WTC11 (cell line): ENCODE data around the gene NEDD9. TPM values are rescaled to one million over a fixed set of nuclear protein-coding genes. Genes with fewer than 3 reads are reported as not detected.

Source experiments
- ATAC-seq: fragments of 200-7000 bp; cut with Tn5 transposase; 2 replicates; pipeline ENCODE4 v1.10.0; 2021; ENCODE audit warnings: mild to moderate bottlenecking, moderate library complexity
- CTCF ChIA-PET: fragments of 300-600 bp; sonication (Branson Sonifier 250); formaldehyde crosslinking; loops from one replicate; lab custom pipeline; 2021; ENCODE audit warnings: antibody characterized with exemption; lab: Charles Lee
- POLR2A ChIA-PET: fragments of 350-600 bp; sonication (Branson Sonifier 250); formaldehyde crosslinking; loops from one replicate; lab custom pipeline; 2021; ENCODE audit warnings: antibody characterized with exemption; lab: Charles Lee
- DNase-seq: peaks from one replicate; pipeline ENCODE4 v3.0.0; 2021; ENCODE audit warnings: low spot score
- H3K27ac Mint-ChIP-seq: 2 replicates; pipeline ENCODE4 v1.8.0; 2021; ENCODE audit warnings: mixed read lengths
- H3K27me3 Mint-ChIP-seq: 2 replicates; pipeline ENCODE4 v1.8.0; 2021; ENCODE audit warnings: low read depth, mild to moderate bottlenecking, moderate library complexity, mixed read lengths
- H3K36me3 Mint-ChIP-seq: 2 replicates; pipeline ENCODE4 v1.8.0; 2021; ENCODE audit warnings: mixed read lengths
- H3K4me1 Mint-ChIP-seq: 2 replicates; pipeline ENCODE4 v1.8.0; 2022; ENCODE audit warnings: mixed read lengths
- H3K4me3 Mint-ChIP-seq: 2 replicates; pipeline ENCODE4 v1.8.0; 2021; ENCODE audit warnings: mild to moderate bottlenecking, moderate library complexity, mixed read lengths
- H3K9me3 Mint-ChIP-seq: 2 replicates; pipeline ENCODE4 v1.8.0; 2021; ENCODE audit warnings: mixed read lengths
- CBFB ChIP-seq: sonication (generic); formaldehyde crosslinking; IDR thresholded peaks from 2 replicates; pipeline ENCODE4 v1.8.1; 2022; ENCODE audit warnings: mild to moderate bottlenecking, low read depth, missing genetic modification reagents
- FOXK1 ChIP-seq: sonication (generic); formaldehyde crosslinking; IDR thresholded peaks from 2 replicates; pipeline ENCODE4 v1.8.0; 2022; ENCODE audit warnings: mild to moderate bottlenecking, moderate library complexity, missing genetic modification reagents
- GTF2I ChIP-seq: fragments of 250-450 bp; sonication (Bioruptor Pico); conservative IDR thresholded peaks from 2 replicates; pipeline ENCODE4 v1.4.0; 2021; ENCODE audit warnings: mild to moderate bottlenecking
- TEAD1 ChIP-seq: sonication (generic); formaldehyde crosslinking; IDR thresholded peaks from 2 replicates; pipeline ENCODE4 v1.8.0; 2022; ENCODE audit warnings: mild to moderate bottlenecking, missing genetic modification reagents
- TEAD4 ChIP-seq: sonication (generic); formaldehyde crosslinking; IDR thresholded peaks from 2 replicates; pipeline ENCODE4 v1.8.0; 2022; ENCODE audit warnings: mild to moderate bottlenecking, missing genetic modification reagents
- ZNF263 ChIP-seq: sonication (generic); formaldehyde crosslinking; IDR thresholded peaks from 2 replicates; pipeline ENCODE4 v1.8.1; 2022; ENCODE audit warnings: low read depth, mild to moderate bottlenecking, moderate library complexity, missing genetic modification reagents
- ZNF396 ChIP-seq: fragments of 250-450 bp; sonication (Bioruptor Pico); IDR thresholded peaks from 2 replicates; pipeline ENCODE4 v1.8.0; 2021; ENCODE audit warnings: mild to moderate bottlenecking, moderate library complexity, borderline replicate concordance
- ZNF416 ChIP-seq: fragments of 250-450 bp; sonication (Bioruptor Pico); IDR thresholded peaks from 2 replicates; pipeline ENCODE4 v1.9.0; 2021; ENCODE audit warnings: mild to moderate bottlenecking, inconsistent platforms
- total RNA-seq: library from RNA; stranded (reverse); gene quantifications from 3 replicates; pipeline ENCODE4 v1.2.3, GENCODE V29; 2021
- TF ChIP-seq, protein P1 (sequence below): fragments of 250-450 bp; sonication (Bioruptor Pico); conservative IDR thresholded peaks from 2 replicates; pipeline ENCODE4 v1.9.0; 2021; ENCODE audit warnings: mild to moderate bottlenecking
- TF ChIP-seq, protein P2 (sequence below): fragments of 250-450 bp; sonication (Bioruptor Pico); IDR thresholded peaks from 2 replicates; pipeline ENCODE4 v1.9.0; 2021; ENCODE audit warnings: mild to moderate bottlenecking
- TF ChIP-seq, protein P3 (sequence below): sonication (generic); formaldehyde crosslinking; IDR thresholded peaks from 2 replicates; pipeline ENCODE4 v1.8.1; 2022; ENCODE audit warnings: mild to moderate bottlenecking, moderate library complexity, missing genetic modification reagents
- TF ChIP-seq, protein P4 (sequence below): sonication (generic); formaldehyde crosslinking; IDR thresholded peaks from 2 replicates; pipeline ENCODE4 v1.8.0; 2023; ENCODE audit warnings: missing genetic modification reagents
- TF ChIP-seq, protein P5 (sequence below): sonication (generic); formaldehyde crosslinking; IDR thresholded peaks from 2 replicates; pipeline ENCODE4 v1.8.1; 2023; ENCODE audit warnings: mild to moderate bottlenecking, missing genetic modification reagents, moderate library complexity
- TF ChIP-seq, protein P6 (sequence below): fragments of 250-450 bp; sonication (Bioruptor Pico); IDR thresholded peaks from 2 replicates; pipeline ENCODE4 v1.8.0; 2021; ENCODE audit warnings: mild to moderate bottlenecking
- TF ChIP-seq, protein P7 (sequence below): fragments of 250-450 bp; sonication (Bioruptor Pico); IDR thresholded peaks from 2 replicates; pipeline ENCODE4 v1.9.0; 2021; ENCODE audit warnings: mild to moderate bottlenecking, borderline replicate concordance
- TF ChIP-seq, protein P8 (sequence below): sonication (generic); formaldehyde crosslinking; IDR thresholded peaks from 2 replicates; pipeline ENCODE4 v1.8.1; 2023; ENCODE audit warnings: mild to moderate bottlenecking, missing genetic modification reagents, borderline replicate concordance
- TF ChIP-seq, protein P9 (sequence below): sonication (generic); formaldehyde crosslinking; IDR thresholded peaks from 2 replicates; pipeline ENCODE4 v1.8.1; 2023; ENCODE audit warnings: mild to moderate bottlenecking, missing genetic modification reagents, moderate library complexity

The NEDD9 gene
- total RNA-seq, 1 experiment from 2014 or later, result 9.8 TPM

DNA sequence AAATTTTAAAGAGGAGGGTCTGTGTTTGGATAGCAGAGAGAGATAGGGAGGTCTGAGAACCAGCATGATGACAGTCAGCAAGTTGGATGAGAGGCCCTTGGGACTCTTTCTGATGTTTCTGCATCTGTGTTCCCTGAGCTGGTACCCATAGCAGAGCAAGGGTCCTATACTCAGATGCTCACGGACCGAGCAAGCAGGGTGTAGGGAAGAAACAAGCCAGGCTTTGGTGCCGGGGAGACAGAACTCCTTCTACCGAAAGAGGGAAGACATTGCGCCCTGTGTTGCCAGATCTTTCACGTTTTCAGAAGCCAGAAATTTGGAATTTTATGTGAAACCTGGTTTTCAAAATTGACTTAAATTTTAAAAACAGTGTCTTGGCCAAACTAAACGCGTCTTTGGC lies 34.6 kb downstream of the NEDD9 start:
- Mint-ChIP-seq H3K4me1 (peaks cover 76% of the 10 kb centered on the region), H3K4me3 (no peak overlapping the region), H3K36me3 (peaks cover 21% of the 10 kb centered on the region), H3K9me3 (peaks cover 5% of the 10 kb centered on the region), H3K27ac (no peak overlapping the region), H3K27me3 (no peaks in the 10 kb centered on the region; the same call in 1 of the 2 replicates)
- CTCF ChIA-PET, result no interaction called here
- DNase-seq (no peak), ATAC-seq (no peak)
- TF ChIP-seq, protein P1, sequence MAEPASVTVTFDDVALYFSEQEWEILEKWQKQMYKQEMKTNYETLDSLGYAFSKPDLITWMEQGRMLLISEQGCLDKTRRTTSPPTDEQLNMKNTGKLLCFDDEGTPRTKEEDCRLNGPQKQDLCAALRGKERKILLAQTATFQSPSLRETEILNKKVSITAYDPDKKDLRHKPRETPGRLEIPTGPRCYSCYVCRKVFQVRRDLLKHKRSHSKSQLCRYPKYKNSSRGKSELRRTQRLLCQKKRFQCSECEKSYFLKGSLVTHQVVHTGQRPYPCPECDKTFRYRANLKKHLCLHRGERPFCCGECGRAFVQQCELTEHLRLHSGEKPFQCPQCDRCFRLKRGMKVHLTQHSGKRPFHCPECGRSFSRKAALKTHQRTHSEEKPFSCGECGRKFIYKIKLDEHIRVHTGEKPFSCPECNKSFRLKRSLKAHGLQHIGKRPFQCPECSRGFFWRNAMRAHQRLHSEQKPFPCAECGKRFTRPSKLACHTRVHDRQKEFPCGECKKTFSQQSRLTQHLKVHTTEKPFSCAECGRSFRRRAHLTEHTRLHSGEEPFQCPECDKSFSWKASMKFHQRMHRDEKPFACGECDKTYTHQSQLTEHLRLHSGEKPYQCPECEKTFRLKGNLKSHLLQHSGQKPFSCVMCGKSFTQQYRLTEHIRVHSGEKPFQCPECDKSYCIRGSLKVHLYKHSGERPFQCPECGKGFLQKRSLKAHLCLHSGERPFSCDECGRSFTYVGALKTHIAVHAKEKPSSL (CRISPR knock-in tag), result no peak
- TF ChIP-seq ZNF396 (no peak), FOXK1 (CRISPR knock-in tag) (no peak), GTF2I (CRISPR knock-in tag) (no peak), TEAD4 (CRISPR knock-in tag) (no peak), CBFB (CRISPR knock-in tag) (no peak), ZNF416 (CRISPR knock-in tag) (no peak), TEAD1 (no peak), ZNF263 (no peak)
- TF ChIP-seq, protein P2, sequence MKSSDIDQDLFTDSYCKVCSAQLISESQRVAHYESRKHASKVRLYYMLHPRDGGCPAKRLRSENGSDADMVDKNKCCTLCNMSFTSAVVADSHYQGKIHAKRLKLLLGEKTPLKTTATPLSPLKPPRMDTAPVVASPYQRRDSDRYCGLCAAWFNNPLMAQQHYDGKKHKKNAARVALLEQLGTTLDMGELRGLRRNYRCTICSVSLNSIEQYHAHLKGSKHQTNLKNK (CRISPR knock-in tag), result no peak
- TF ChIP-seq, protein P3, sequence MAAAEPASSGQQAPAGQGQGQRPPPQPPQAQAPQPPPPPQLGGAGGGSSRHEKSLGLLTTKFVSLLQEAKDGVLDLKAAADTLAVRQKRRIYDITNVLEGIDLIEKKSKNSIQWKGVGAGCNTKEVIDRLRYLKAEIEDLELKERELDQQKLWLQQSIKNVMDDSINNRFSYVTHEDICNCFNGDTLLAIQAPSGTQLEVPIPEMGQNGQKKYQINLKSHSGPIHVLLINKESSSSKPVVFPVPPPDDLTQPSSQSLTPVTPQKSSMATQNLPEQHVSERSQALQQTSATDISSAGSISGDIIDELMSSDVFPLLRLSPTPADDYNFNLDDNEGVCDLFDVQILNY (CRISPR knock-in tag), result no peak
- TF ChIP-seq, protein P4, sequence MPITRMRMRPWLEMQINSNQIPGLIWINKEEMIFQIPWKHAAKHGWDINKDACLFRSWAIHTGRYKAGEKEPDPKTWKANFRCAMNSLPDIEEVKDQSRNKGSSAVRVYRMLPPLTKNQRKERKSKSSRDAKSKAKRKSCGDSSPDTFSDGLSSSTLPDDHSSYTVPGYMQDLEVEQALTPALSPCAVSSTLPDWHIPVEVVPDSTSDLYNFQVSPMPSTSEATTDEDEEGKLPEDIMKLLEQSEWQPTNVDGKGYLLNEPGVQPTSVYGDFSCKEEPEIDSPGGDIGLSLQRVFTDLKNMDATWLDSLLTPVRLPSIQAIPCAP (CRISPR knock-in tag), result no peak
- TF ChIP-seq, protein P5, sequence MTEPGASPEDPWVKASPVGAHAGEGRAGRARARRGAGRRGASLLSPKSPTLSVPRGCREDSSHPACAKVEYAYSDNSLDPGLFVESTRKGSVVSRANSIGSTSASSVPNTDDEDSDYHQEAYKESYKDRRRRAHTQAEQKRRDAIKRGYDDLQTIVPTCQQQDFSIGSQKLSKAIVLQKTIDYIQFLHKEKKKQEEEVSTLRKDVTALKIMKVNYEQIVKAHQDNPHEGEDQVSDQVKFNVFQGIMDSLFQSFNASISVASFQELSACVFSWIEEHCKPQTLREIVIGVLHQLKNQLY (CRISPR knock-in tag), result no peak
- TF ChIP-seq, protein P6, sequence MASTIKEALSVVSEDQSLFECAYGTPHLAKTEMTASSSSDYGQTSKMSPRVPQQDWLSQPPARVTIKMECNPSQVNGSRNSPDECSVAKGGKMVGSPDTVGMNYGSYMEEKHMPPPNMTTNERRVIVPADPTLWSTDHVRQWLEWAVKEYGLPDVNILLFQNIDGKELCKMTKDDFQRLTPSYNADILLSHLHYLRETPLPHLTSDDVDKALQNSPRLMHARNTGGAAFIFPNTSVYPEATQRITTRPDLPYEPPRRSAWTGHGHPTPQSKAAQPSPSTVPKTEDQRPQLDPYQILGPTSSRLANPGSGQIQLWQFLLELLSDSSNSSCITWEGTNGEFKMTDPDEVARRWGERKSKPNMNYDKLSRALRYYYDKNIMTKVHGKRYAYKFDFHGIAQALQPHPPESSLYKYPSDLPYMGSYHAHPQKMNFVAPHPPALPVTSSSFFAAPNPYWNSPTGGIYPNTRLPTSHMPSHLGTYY (CRISPR knock-in tag), result no peak
- TF ChIP-seq, protein P7, sequence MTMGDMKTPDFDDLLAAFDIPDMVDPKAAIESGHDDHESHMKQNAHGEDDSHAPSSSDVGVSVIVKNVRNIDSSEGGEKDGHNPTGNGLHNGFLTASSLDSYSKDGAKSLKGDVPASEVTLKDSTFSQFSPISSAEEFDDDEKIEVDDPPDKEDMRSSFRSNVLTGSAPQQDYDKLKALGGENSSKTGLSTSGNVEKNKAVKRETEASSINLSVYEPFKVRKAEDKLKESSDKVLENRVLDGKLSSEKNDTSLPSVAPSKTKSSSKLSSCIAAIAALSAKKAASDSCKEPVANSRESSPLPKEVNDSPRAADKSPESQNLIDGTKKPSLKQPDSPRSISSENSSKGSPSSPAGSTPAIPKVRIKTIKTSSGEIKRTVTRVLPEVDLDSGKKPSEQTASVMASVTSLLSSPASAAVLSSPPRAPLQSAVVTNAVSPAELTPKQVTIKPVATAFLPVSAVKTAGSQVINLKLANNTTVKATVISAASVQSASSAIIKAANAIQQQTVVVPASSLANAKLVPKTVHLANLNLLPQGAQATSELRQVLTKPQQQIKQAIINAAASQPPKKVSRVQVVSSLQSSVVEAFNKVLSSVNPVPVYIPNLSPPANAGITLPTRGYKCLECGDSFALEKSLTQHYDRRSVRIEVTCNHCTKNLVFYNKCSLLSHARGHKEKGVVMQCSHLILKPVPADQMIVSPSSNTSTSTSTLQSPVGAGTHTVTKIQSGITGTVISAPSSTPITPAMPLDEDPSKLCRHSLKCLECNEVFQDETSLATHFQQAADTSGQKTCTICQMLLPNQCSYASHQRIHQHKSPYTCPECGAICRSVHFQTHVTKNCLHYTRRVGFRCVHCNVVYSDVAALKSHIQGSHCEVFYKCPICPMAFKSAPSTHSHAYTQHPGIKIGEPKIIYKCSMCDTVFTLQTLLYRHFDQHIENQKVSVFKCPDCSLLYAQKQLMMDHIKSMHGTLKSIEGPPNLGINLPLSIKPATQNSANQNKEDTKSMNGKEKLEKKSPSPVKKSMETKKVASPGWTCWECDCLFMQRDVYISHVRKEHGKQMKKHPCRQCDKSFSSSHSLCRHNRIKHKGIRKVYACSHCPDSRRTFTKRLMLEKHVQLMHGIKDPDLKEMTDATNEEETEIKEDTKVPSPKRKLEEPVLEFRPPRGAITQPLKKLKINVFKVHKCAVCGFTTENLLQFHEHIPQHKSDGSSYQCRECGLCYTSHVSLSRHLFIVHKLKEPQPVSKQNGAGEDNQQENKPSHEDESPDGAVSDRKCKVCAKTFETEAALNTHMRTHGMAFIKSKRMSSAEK (CRISPR knock-in tag), result no peak
- TF ChIP-seq, protein P8, sequence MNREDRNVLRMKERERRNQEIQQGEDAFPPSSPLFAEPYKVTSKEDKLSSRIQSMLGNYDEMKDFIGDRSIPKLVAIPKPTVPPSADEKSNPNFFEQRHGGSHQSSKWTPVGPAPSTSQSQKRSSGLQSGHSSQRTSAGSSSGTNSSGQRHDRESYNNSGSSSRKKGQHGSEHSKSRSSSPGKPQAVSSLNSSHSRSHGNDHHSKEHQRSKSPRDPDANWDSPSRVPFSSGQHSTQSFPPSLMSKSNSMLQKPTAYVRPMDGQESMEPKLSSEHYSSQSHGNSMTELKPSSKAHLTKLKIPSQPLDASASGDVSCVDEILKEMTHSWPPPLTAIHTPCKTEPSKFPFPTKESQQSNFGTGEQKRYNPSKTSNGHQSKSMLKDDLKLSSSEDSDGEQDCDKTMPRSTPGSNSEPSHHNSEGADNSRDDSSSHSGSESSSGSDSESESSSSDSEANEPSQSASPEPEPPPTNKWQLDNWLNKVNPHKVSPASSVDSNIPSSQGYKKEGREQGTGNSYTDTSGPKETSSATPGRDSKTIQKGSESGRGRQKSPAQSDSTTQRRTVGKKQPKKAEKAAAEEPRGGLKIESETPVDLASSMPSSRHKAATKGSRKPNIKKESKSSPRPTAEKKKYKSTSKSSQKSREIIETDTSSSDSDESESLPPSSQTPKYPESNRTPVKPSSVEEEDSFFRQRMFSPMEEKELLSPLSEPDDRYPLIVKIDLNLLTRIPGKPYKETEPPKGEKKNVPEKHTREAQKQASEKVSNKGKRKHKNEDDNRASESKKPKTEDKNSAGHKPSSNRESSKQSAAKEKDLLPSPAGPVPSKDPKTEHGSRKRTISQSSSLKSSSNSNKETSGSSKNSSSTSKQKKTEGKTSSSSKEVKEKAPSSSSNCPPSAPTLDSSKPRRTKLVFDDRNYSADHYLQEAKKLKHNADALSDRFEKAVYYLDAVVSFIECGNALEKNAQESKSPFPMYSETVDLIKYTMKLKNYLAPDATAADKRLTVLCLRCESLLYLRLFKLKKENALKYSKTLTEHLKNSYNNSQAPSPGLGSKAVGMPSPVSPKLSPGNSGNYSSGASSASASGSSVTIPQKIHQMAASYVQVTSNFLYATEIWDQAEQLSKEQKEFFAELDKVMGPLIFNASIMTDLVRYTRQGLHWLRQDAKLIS (CRISPR knock-in tag), result no peak
- TF ChIP-seq, protein P9, sequence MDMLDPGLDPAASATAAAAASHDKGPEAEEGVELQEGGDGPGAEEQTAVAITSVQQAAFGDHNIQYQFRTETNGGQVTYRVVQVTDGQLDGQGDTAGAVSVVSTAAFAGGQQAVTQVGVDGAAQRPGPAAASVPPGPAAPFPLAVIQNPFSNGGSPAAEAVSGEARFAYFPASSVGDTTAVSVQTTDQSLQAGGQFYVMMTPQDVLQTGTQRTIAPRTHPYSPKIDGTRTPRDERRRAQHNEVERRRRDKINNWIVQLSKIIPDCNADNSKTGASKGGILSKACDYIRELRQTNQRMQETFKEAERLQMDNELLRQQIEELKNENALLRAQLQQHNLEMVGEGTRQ (CRISPR knock-in tag), result no peak
- POLR2A ChIA-PET, result no interaction called here
